Smooth muscle cell (in vitro differentiated cells): ENCODE data around the gene ZCCHC4. TPM values are rescaled to one million over a fixed set of nuclear protein-coding genes. Genes with fewer than 3 reads are reported as not detected.

Experiments used
- DNase-seq: peaks from one replicate; lab custom pipeline; 2025; ENCODE audit not compliant: unreplicated experiment; lab: John Stamatoyannopoulos, UW
- H2AFZ ChIP-seq: fragments of 200-600 bp; sonication (generic); 2 replicates; pipeline ENCODE4 v1.6.0; 2016; ENCODE audit warnings: antibody characterized with exemption, low read depth, mild to moderate bottlenecking
- H3F3A ChIP-seq: fragments of 200-600 bp; sonication (generic); 2 replicates; pipeline ENCODE4 v1.6.0; 2017; ENCODE audit warnings: antibody characterized with exemption, low read depth
- H3K27ac ChIP-seq: fragments of 200-600 bp; sonication (generic); 2 replicates; pipeline ENCODE4 v1.5.1; 2016; ENCODE audit warnings: low read depth, mild to moderate bottlenecking
- H3K27me3 ChIP-seq: fragments of 200-600 bp; sonication (generic); 2 replicates; pipeline ENCODE4 v1.6.1; 2016; ENCODE audit warnings: low read depth, mild to moderate bottlenecking
- H3K36me3 ChIP-seq: fragments of 200-600 bp; sonication (generic); 2 replicates; pipeline ENCODE4 v1.5.1; 2016; ENCODE audit warnings: low read depth
- H3K4me1 ChIP-seq: fragments of 200-600 bp; sonication (generic); 2 replicates; pipeline ENCODE4 v1.5.1; 2016; ENCODE audit warnings: low read depth
- H3K4me2 ChIP-seq: fragments of 200-600 bp; sonication (generic); 2 replicates; pipeline ENCODE4 v1.6.0; 2016; ENCODE audit warnings: mild to moderate bottlenecking
- H3K4me3 ChIP-seq: fragments of 200-600 bp; sonication (generic); 2 replicates; pipeline ENCODE4 v1.5.1; 2016; ENCODE audit warnings: mild to moderate bottlenecking
- H3K79me2 ChIP-seq: fragments of 200-600 bp; sonication (generic); 2 replicates; pipeline ENCODE4 v1.6.0; 2016; ENCODE audit warnings: low read depth, mild to moderate bottlenecking
- H3K9ac ChIP-seq: fragments of 200-600 bp; sonication (generic); 2 replicates; pipeline ENCODE4 v1.6.0; 2016; ENCODE audit warnings: low read depth
- H3K9me3 ChIP-seq: fragments of 200-600 bp; sonication (generic); replicated peaks from 2 replicates; pipeline ENCODE4 v1.5.1; 2016; ENCODE audit warnings: low read depth
- H4K20me1 ChIP-seq: fragments of 200-600 bp; sonication (generic); 2 replicates; pipeline ENCODE4 v1.6.0; 2016; ENCODE audit warnings: low read depth
- CTCF ChIP-seq: fragments of 200-600 bp; sonication (generic); IDR thresholded peaks from 2 replicates; pipeline ENCODE4 v1.5.1; 2017; ENCODE audit warnings: borderline replicate concordance, mild to moderate bottlenecking, antibody characterized with exemption; ENCODE audit not compliant: insufficient read depth, poor library complexity, severe bottlenecking
- WGBS: methylation state at CpG from one replicate; pipeline ENCODE4 v1.1.7; 2016; ENCODE audit warnings: low lambda C conversion rate; 5-methylcytosine and 5-hydroxymethylcytosine counted together
- polyA plus RNA-seq: library from polyadenylated mRNA; unstranded; fragments of >200 nt; fragmentation: Nextera tagmentation; extraction: Ambion mirVana; gene quantifications from 2 replicates; pipeline ENCODE4 v1.2.1, GENCODE V29; 2016
- total RNA-seq: library from RNA; depleted of rRNA; stranded (reverse); fragments of >200 nt; gene quantifications from 2 replicates; pipeline ENCODE4 v1.2.3, GENCODE V29; 2014

ZCCHC4 gene
- total and polyA plus RNA-seq, 2 experiments from 2014 or later = 11.9 to 14.1 TPM

- H3K36me3 ChIP-seq = no peaks in the 10 kb centered on the region
- TF ChIP-seq CTCF = no peak
Observed at GRCh38 chr4:25330335-25330734, 17.8 kb downstream of the ZCCHC4 start.

GRCh38 chr4:25330905-25331808, 18.6 kb downstream of the ZCCHC4 start:
- Histone ChIP-seq H3K9ac (no peak overlapping the region), H3F3A (no peaks in the 10 kb centered on the region)

More at GRCh38 chr4:25330335-25330734, 17.8 kb downstream of the ZCCHC4 start:
- no peaks in the 10 kb centered on the region for H3K27me3 ChIP-seq
- 96% methylated on average over 1 of the region's 1 CpG for WGBS
- DNase-seq = no peak
- H3K4me2 ChIP-seq = no peak overlapping the region
- no peak overlapping the region for H2AFZ ChIP-seq
- H3K9ac ChIP-seq = no peak overlapping the region
- H3K4me1 ChIP-seq = no peaks in the 10 kb centered on the region
- H3K27ac ChIP-seq = no peak overlapping the region
- H3K9me3 ChIP-seq = no peaks in the 10 kb centered on the region
- no peaks in the 10 kb centered on the region for H3F3A ChIP-seq
- no peaks in the 10 kb centered on the region for H3K79me2 ChIP-seq
- no peak overlapping the region for H3K4me3 ChIP-seq
- peaks cover 10% of the 10 kb centered on the region for H4K20me1 ChIP-seq

GRCh38 chr4:25343671-25344070, 31.1 kb downstream of the ZCCHC4 start:
- no peak overlapping the region for H3K4me3 ChIP-seq
- no peaks in the 10 kb centered on the region for H3K36me3 ChIP-seq
- no peaks in the 10 kb centered on the region for H3K4me1 ChIP-seq
- TF ChIP-seq CTCF = no peak
- no peak for DNase-seq
- H3K9me3 ChIP-seq = no peaks in the 10 kb centered on the region
- no peaks in the 10 kb centered on the region for H4K20me1 ChIP-seq
- no peaks in the 10 kb centered on the region for H3K27me3 ChIP-seq
- H2AFZ ChIP-seq = no peak overlapping the region
- no peak overlapping the region for H3K9ac ChIP-seq
- no peaks in the 10 kb centered on the region for H3K79me2 ChIP-seq
- WGBS = 93% methylated on average over 2 of the region's 2 CpGs
- no peak overlapping the region for H3K4me2 ChIP-seq
- H3F3A ChIP-seq = no peaks in the 10 kb centered on the region
- H3K27ac ChIP-seq = no peak overlapping the region

More at GRCh38 chr4:25330905-25331808, 18.6 kb downstream of the ZCCHC4 start:
- no peak overlapping the region for H3K27ac ChIP-seq
- 94% methylated on average over 12 of the region's 12 CpGs for WGBS
- H3K4me1 ChIP-seq = no peaks in the 10 kb centered on the region
- H3K27me3 ChIP-seq = no peaks in the 10 kb centered on the region
- H3K36me3 ChIP-seq = no peaks in the 10 kb centered on the region
- H3K9me3 ChIP-seq = no peaks in the 10 kb centered on the region
- no peaks in the 10 kb centered on the region for H3K79me2 ChIP-seq
- no peak for TF ChIP-seq CTCF
- H3K4me2 ChIP-seq = no peak overlapping the region
- H4K20me1 ChIP-seq = peaks cover 6% of the 10 kb centered on the region
- no peak for DNase-seq
- H2AFZ ChIP-seq = no peak overlapping the region
- H3K4me3 ChIP-seq = no peak overlapping the region
